SK-N-SH treated with all-trans-retinoic acid at 6 μM for 48 hours (cell line): ENCODE data around the gene SDCCAG8.

Experiments
- ATAC-seq: fragments of 200-7000 bp; cut with Tn5 transposase; 3 replicates; pipeline ENCODE4 v1.9.1; 2020; ENCODE audit warnings: mild to moderate bottlenecking, moderate library complexity
- BACH2 ChIP-seq: fragments of 250-450 bp; sonication (Bioruptor Pico); IDR thresholded peaks from 2 replicates; pipeline ENCODE4 v1.9.0; 2021; ENCODE audit warnings: mild to moderate bottlenecking, borderline replicate concordance
- CSDC2 ChIP-seq: fragments of 250-450 bp; sonication (Bioruptor Pico); IDR thresholded peaks from 2 replicates; pipeline ENCODE4 v1.5.0; 2020; ENCODE audit warnings: mild to moderate bottlenecking, moderate library complexity
- CSRNP3 ChIP-seq: fragments of 250-450 bp; sonication (Bioruptor Pico); IDR thresholded peaks from 2 replicates; pipeline ENCODE4 v1.5.1; 2021; ENCODE audit warnings: mild to moderate bottlenecking, moderate library complexity
- ESRRG ChIP-seq: fragments of 250-450 bp; sonication (Bioruptor Pico); IDR thresholded peaks from 2 replicates; pipeline ENCODE4 v1.6.1; 2021; ENCODE audit warnings: mild to moderate bottlenecking
- GLIS3 ChIP-seq: fragments of 250-450 bp; sonication (Bioruptor Pico); IDR thresholded peaks from 2 replicates; pipeline ENCODE4 v1.5.0; 2020; ENCODE audit warnings: mild to moderate bottlenecking, moderate library complexity
- ISL1 ChIP-seq: fragments of 250-450 bp; sonication (Bioruptor Pico); IDR thresholded peaks from 2 replicates; pipeline ENCODE4 v2.1.2; 2022; ENCODE audit warnings: mild to moderate bottlenecking, moderate library complexity
- OSR1 ChIP-seq: fragments of 250-450 bp; sonication (Bioruptor Pico); IDR thresholded peaks from 2 replicates; pipeline ENCODE4 v1.8.0; 2022; ENCODE audit warnings: moderate library complexity, mild to moderate bottlenecking, inconsistent platforms
- PPARA ChIP-seq: fragments of 250-450 bp; sonication (Bioruptor Pico); IDR thresholded peaks from 2 replicates; pipeline ENCODE4 v1.5.0; 2020; ENCODE audit warnings: mild to moderate bottlenecking, borderline replicate concordance
- RARB ChIP-seq: fragments of 250-450 bp; sonication (Bioruptor Pico); IDR thresholded peaks from 2 replicates; pipeline ENCODE4 v1.8.0; 2021; ENCODE audit warnings: mild to moderate bottlenecking, moderate library complexity
- SNAI2 ChIP-seq: fragments of 250-450 bp; sonication (Bioruptor Pico); IDR thresholded peaks from 2 replicates; pipeline ENCODE4 v1.5.0; 2020; ENCODE audit warnings: mild to moderate bottlenecking, moderate library complexity
- TCF4 ChIP-seq: fragments of 250-450 bp; sonication (Bioruptor Pico); IDR thresholded peaks from 2 replicates; pipeline ENCODE4 v1.8.0; 2021; ENCODE audit warnings: mild to moderate bottlenecking, moderate library complexity, borderline replicate concordance
- TOX ChIP-seq: fragments of 250-450 bp; sonication (Bioruptor Pico); IDR thresholded peaks from 2 replicates; pipeline ENCODE4 v1.8.0; 2021; ENCODE audit warnings: mild to moderate bottlenecking, moderate library complexity, borderline replicate concordance
- ZC3H10 ChIP-seq: fragments of 250-450 bp; sonication (Bioruptor Pico); IDR thresholded peaks from 2 replicates; pipeline ENCODE4 v1.5.1; 2021; ENCODE audit warnings: mild to moderate bottlenecking, moderate library complexity
- ZFP30 ChIP-seq: fragments of 450-650 bp; formaldehyde crosslinking; IDR thresholded peaks from 2 replicates; pipeline ENCODE4 v1.5.0; 2022; ENCODE audit warnings: mild to moderate bottlenecking, moderate library complexity
- ZNF565 ChIP-seq: fragments of 450-650 bp; formaldehyde crosslinking; conservative IDR thresholded peaks from 2 replicates; pipeline ENCODE4 v1.5.0; 2020; ENCODE audit warnings: low read depth, mild to moderate bottlenecking, moderate library complexity
- ZNF70 ChIP-seq: fragments of 450-650 bp; formaldehyde crosslinking; IDR thresholded peaks from 2 replicates; pipeline ENCODE4 v1.5.0; 2020; ENCODE audit warnings: mild to moderate bottlenecking, moderate library complexity
- ZNF8 ChIP-seq: fragments of 450-650 bp; formaldehyde crosslinking; IDR thresholded peaks from 2 replicates; pipeline ENCODE4 v1.5.0; 2020; ENCODE audit warnings: mild to moderate bottlenecking, moderate library complexity
- TF ChIP-seq, protein P1 (sequence below): fragments of 250-450 bp; sonication (Bioruptor Pico); IDR thresholded peaks from 2 replicates; pipeline ENCODE4 v1.5.1; 2020; ENCODE audit warnings: low read depth, mild to moderate bottlenecking, moderate library complexity
- TF ChIP-seq, protein P2 (sequence below): fragments of 250-450 bp; sonication (Bioruptor Pico); IDR thresholded peaks from 2 replicates; pipeline ENCODE4 v1.5.0; 2020; ENCODE audit warnings: mild to moderate bottlenecking, moderate library complexity
- TF ChIP-seq, protein P3 (sequence below): fragments of 250-450 bp; sonication (Bioruptor Pico); IDR thresholded peaks from 2 replicates; pipeline ENCODE4 v1.8.0; 2021; ENCODE audit warnings: low read depth, mild to moderate bottlenecking, moderate library complexity, borderline replicate concordance

SDCCAG8 gene

GRCh38 chr1:243301059-243301458 is 45.2 kb downstream of the SDCCAG8 start:
- no peak for TF ChIP-seq OSR1 (CRISPR knock-in tag)
- no peak for TF ChIP-seq CSRNP3 (CRISPR knock-in tag)
- TF ChIP-seq ZNF565 (CRISPR knock-in tag) = no peak
- no peak for TF ChIP-seq ZFP30
- no peak for TF ChIP-seq SNAI2 (CRISPR knock-in tag)
- TF ChIP-seq, protein P1, sequence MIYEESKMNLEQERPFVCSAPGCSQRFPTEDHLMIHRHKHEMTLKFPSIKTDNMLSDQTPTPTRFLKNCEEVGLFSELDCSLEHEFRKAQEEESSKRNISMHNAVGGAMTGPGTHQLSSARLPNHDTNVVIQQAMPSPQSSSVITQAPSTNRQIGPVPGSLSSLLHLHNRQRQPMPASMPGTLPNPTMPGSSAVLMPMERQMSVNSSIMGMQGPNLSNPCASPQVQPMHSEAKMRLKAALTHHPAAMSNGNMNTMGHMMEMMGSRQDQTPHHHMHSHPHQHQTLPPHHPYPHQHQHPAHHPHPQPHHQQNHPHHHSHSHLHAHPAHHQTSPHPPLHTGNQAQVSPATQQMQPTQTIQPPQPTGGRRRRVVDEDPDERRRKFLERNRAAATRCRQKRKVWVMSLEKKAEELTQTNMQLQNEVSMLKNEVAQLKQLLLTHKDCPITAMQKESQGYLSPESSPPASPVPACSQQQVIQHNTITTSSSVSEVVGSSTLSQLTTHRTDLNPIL = no peak
- no peak for TF ChIP-seq ZNF70 (CRISPR knock-in tag)
- TF ChIP-seq, protein P2, sequence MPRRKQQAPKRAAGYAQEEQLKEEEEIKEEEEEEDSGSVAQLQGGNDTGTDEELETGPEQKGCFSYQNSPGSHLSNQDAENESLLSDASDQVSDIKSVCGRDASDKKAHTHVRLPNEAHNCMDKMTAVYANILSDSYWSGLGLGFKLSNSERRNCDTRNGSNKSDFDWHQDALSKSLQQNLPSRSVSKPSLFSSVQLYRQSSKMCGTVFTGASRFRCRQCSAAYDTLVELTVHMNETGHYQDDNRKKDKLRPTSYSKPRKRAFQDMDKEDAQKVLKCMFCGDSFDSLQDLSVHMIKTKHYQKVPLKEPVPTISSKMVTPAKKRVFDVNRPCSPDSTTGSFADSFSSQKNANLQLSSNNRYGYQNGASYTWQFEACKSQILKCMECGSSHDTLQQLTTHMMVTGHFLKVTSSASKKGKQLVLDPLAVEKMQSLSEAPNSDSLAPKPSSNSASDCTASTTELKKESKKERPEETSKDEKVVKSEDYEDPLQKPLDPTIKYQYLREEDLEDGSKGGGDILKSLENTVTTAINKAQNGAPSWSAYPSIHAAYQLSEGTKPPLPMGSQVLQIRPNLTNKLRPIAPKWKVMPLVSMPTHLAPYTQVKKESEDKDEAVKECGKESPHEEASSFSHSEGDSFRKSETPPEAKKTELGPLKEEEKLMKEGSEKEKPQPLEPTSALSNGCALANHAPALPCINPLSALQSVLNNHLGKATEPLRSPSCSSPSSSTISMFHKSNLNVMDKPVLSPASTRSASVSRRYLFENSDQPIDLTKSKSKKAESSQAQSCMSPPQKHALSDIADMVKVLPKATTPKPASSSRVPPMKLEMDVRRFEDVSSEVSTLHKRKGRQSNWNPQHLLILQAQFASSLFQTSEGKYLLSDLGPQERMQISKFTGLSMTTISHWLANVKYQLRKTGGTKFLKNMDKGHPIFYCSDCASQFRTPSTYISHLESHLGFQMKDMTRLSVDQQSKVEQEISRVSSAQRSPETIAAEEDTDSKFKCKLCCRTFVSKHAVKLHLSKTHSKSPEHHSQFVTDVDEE (CRISPR knock-in tag) = no peak
- TF ChIP-seq ZC3H10 (CRISPR knock-in tag) = no peak
- TF ChIP-seq RARB (CRISPR knock-in tag) = no peak
- no peak for ATAC-seq

DNA sequence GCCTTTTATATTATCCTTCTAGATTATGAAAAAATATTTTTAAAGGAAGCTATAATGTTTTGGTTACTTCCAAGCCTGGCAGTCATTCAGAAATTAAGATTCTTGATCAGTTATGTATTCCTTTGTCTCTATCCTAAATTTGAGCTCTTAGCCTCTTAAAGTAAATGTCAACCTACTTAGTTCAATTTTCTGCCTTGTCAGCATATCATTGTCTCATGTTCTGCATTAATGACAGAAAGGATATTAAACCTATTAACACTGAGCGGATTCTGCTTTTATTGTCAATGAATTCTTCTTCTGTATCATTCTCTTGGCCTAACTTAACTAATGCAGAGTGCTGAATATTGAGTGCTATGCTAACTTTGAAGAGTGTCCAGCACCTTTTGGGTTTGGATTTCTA is 56.0 kb downstream of the SDCCAG8 start:
- no peak for ATAC-seq
- TF ChIP-seq ZNF8 (CRISPR knock-in tag) = no peak
- TF ChIP-seq BACH2 (CRISPR knock-in tag) = no peak
- TF ChIP-seq CSDC2 (CRISPR knock-in tag) = no peak
- TF ChIP-seq ZNF70 (CRISPR knock-in tag) = no peak
- no peak for TF ChIP-seq TCF4
- TF ChIP-seq GLIS3 = no peak
- TF ChIP-seq CSRNP3 (CRISPR knock-in tag) = no peak
- no peak for TF ChIP-seq TOX (CRISPR knock-in tag)
- no peak for TF ChIP-seq PPARA (CRISPR knock-in tag)
- TF ChIP-seq ESRRG (CRISPR knock-in tag) = no peak
- TF ChIP-seq ZFP30 = no peak
- TF ChIP-seq, protein P1 = no peak

GRCh38 chr1:243312952-243313634 is 57.3 kb downstream of the SDCCAG8 start:
- TF ChIP-seq, protein P3, sequence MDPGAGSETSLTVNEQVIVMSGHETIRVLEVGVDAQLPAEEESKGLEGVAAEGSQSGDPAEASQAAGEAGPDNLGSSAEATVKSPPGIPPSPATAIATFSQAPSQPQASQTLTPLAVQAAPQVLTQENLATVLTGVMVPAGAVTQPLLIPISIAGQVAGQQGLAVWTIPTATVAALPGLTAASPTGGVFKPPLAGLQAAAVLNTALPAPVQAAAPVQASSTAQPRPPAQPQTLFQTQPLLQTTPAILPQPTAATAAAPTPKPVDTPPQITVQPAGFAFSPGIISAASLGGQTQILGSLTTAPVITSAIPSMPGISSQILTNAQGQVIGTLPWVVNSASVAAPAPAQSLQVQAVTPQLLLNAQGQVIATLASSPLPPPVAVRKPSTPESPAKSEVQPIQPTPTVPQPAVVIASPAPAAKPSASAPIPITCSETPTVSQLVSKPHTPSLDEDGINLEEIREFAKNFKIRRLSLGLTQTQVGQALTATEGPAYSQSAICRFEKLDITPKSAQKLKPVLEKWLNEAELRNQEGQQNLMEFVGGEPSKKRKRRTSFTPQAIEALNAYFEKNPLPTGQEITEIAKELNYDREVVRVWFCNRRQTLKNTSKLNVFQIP (CRISPR knock-in tag) = no peak
- TF ChIP-seq ZNF565 (CRISPR knock-in tag) = no peak
- TF ChIP-seq ZFP30 = no peak
- TF ChIP-seq ESRRG (CRISPR knock-in tag) = no peak
- TF ChIP-seq CSRNP3 (CRISPR knock-in tag) = no peak
- no peak for TF ChIP-seq ISL1 (CRISPR knock-in tag)
- no peak for TF ChIP-seq OSR1 (CRISPR knock-in tag)
- TF ChIP-seq TCF4 = no peak
- TF ChIP-seq, protein P2 (CRISPR knock-in tag) = no peak
- no peak for ATAC-seq
